ENCODE measurements around the gene RFX2. TPM values are rescaled to one million over a fixed set of nuclear protein-coding genes. Genes with fewer than 3 reads are reported as not detected.

Gene RFX2
- total RNA-seq, 1 experiment from 2014 or later = 10.5 TPM

DNA sequence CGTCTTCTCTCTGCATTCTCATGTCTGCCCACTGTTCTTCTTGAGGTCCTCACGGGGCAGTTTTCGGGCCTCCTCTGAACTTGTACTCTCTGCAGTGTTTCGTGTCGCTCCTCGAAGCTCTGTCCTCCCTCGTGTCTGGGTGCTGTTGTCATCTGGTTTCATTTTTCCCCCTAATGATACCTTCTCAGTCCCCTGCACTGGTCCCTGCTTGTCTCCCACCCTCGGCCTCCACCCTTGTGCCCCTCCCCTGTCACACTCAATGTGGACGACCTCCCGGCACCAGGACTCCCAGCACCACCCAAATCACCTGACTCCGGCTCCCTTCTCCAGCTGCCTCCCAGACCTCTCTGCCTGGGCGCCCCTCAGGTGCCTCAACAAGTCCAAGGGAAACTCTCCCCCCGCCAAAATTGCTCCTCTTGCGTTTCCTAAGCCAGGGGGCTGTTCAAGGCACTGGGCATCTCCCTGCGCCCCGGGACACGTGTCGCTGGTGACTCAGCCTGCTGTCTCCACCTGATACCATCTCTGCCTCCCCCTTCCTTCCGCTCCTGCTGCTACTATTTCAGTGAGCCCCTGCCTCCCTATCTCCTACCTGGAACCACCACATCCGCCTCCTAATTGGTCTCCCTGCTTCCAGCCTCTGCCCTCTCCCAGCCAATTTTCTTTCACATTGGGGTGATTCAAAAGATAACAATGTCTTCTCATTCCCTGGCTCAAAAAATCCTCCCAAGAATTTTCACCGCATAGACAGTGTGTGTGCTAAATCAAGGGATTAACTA, 49.5 kb downstream of the RFX2 start:
- intact Hi-C loops (cut with micrococcal nuclease) = no loop called here
- Histone ChIP-seq H2AFZ (ENCODE audit: low read length) (no peak overlapping the region), H3K9me3 (ENCODE audit: low read length) (no peaks in the 10 kb centered on the region), H3K27ac (ENCODE audit: low read length) (no peak overlapping the region), H3K4me2 (ENCODE audit: low read length) (peak overlapping the region; percentile 27; the same call in 1 of the 2 replicates), H3K27me3 (ENCODE audit: low read length) (no peaks in the 10 kb centered on the region), H3K9ac (ENCODE audit: low read length) (no peak overlapping the region), H3K4me1 (ENCODE audit: insufficient read depth, low read length) (peaks cover 52% of the 10 kb centered on the region), H4K20me1 (ENCODE audit: low read length) (no peaks in the 10 kb centered on the region), H3K79me2 (ENCODE audit: low read length) (no peaks in the 10 kb centered on the region), H3K36me3 (ENCODE audit: low read depth, low read length) (no peaks in the 10 kb centered on the region), H3K9me2 (replicated peaks; ENCODE audit: low read length) (no peaks in the 10 kb centered on the region), H3K4me3 (ENCODE audit: low read length) (no peak overlapping the region), H3F3A (ENCODE audit: low read length, unreplicated experiment) (no peaks in the 10 kb centered on the region)
- DNase-seq = peak; percentile 59
- TF ChIP-seq, protein P1, sequence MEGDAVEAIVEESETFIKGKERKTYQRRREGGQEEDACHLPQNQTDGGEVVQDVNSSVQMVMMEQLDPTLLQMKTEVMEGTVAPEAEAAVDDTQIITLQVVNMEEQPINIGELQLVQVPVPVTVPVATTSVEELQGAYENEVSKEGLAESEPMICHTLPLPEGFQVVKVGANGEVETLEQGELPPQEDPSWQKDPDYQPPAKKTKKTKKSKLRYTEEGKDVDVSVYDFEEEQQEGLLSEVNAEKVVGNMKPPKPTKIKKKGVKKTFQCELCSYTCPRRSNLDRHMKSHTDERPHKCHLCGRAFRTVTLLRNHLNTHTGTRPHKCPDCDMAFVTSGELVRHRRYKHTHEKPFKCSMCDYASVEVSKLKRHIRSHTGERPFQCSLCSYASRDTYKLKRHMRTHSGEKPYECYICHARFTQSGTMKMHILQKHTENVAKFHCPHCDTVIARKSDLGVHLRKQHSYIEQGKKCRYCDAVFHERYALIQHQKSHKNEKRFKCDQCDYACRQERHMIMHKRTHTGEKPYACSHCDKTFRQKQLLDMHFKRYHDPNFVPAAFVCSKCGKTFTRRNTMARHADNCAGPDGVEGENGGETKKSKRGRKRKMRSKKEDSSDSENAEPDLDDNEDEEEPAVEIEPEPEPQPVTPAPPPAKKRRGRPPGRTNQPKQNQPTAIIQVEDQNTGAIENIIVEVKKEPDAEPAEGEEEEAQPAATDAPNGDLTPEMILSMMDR (conservative IDR thresholded peaks at IDR 0.05; ENCODE audit: low read depth, low read length) = no peak
- TF ChIP-seq EZH2 (IDR thresholded peaks at IDR 0.05; ENCODE audit: low read length, unreplicated experiment) (no peak), EZH2phosphoT487 (IDR thresholded peaks at IDR 0.05; ENCODE audit: borderline replicate concordance, low read length) (no peak)
- ChIA-PET CTCF (no interaction called here), POLR2A (ENCODE audit: unreplicated experiment) (no interaction called here)
- no TSS peak for BruUV-seq (replicated peaks)
- no peak for ATAC-seq

DNA sequence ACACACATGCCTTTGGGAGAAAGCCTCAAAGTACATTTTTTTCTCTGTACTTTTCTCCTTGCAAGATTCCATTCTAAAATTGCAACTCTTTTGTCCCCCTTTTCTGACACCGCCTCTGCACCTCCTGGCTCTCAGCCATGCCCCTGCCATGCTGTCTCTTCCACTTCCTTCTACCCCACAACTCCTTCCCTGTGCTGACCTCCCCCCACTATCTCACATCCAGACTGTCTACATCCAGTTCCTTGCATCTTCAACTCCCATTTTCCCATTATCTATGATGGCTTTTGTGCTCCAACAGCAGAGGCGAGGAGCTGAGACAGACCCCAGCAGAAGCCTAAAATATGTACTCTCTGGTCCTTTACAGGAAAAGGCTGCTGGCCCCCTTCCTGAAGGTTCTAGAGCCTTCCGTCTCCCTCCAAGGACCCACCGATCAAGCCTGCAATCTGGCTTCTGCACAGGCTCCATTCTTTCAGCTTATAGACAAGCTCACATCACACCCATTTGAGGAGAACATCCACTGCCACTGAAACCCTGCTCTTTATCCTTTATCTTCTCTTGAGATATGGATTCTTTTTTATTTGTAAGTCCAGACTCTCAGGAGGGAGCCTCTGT, 50.2 kb downstream of the RFX2 start:
- DNase-seq (no peak), ATAC-seq (no peak)
- Histone ChIP-seq H3K9me2 (replicated peaks; ENCODE audit: low read length) (no peaks in the 10 kb centered on the region), H3K4me2 (ENCODE audit: low read length) (no peak overlapping the region), H3K9me3 (ENCODE audit: low read length) (no peaks in the 10 kb centered on the region), H2AFZ (ENCODE audit: low read length) (no peak overlapping the region), H3K27ac (ENCODE audit: low read length) (no peak overlapping the region), H3K9ac (ENCODE audit: low read length) (no peak overlapping the region), H3K79me2 (ENCODE audit: low read length) (no peaks in the 10 kb centered on the region), H4K20me1 (ENCODE audit: low read length) (no peaks in the 10 kb centered on the region), H3K27me3 (ENCODE audit: low read length) (no peaks in the 10 kb centered on the region), H3K36me3 (ENCODE audit: low read depth, low read length) (no peaks in the 10 kb centered on the region), H3K4me3 (ENCODE audit: low read length) (no peak overlapping the region), H3K4me1 (ENCODE audit: insufficient read depth, low read length) (peaks cover 45% of the 10 kb centered on the region), H3F3A (ENCODE audit: low read length, unreplicated experiment) (no peaks in the 10 kb centered on the region)
- POLR2A ChIA-PET (ENCODE audit: unreplicated experiment) = no interaction called here
- CTCF ChIA-PET = no interaction called here
- intact Hi-C loops (cut with micrococcal nuclease) = no loop called here
- TF ChIP-seq EZH2phosphoT487 (IDR thresholded peaks at IDR 0.05; ENCODE audit: borderline replicate concordance, low read length) (no peak), EZH2 (IDR thresholded peaks at IDR 0.05; ENCODE audit: low read length, unreplicated experiment) (no peak)
- TF ChIP-seq, protein P1 (conservative IDR thresholded peaks at IDR 0.05; ENCODE audit: low read depth, low read length) = no peak
- BruUV-seq (replicated peaks) = no TSS peak

DNA sequence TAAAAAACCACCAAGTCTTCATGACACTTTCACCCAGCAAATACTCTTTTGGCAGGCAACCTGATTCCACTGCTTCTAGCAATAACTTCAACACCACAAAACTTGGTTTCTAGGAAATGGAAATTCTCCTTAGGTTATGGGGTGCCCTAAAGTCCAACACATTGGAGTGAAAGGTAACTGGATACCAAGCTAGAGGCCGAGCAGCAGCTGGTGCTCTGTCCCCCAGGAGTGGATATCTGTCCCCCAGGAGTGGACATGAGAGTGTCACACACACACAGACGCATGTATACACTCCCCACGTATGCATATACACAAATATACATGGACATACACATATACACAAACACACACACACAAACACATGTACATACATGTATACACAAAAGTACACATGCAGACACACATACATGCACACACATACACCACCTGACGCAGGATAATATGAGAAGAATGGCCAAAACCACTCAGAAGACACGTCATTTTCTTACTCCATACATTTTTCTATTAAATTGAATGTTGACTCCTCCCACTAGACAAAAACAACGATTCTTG, 50.8 kb downstream of the RFX2 start:
- intact Hi-C loops (cut with micrococcal nuclease) = no loop called here
- no peak for DNase-seq
- H3K9ac ChIP-seq (ENCODE audit: low read length) = no peak overlapping the region
- H2AFZ ChIP-seq (ENCODE audit: low read length) = no peak overlapping the region
- POLR2A ChIA-PET (ENCODE audit: unreplicated experiment) = no interaction called here
- CTCF ChIA-PET = no interaction called here
- no peaks in the 10 kb centered on the region for H3K36me3 ChIP-seq (ENCODE audit: low read depth, low read length)
- H3K79me2 ChIP-seq (ENCODE audit: low read length) = no peaks in the 10 kb centered on the region
- H3K9me2 ChIP-seq (replicated peaks; ENCODE audit: low read length) = no peaks in the 10 kb centered on the region
- no peak overlapping the region for H3K27ac ChIP-seq (ENCODE audit: low read length)
- ATAC-seq = no peak
- H3F3A ChIP-seq (ENCODE audit: low read length, unreplicated experiment) = no peaks in the 10 kb centered on the region
- no peaks in the 10 kb centered on the region for H3K9me3 ChIP-seq (ENCODE audit: low read length)
- H3K27me3 ChIP-seq (ENCODE audit: low read length) = no peaks in the 10 kb centered on the region
- TF ChIP-seq EZH2phosphoT487 (IDR thresholded peaks at IDR 0.05; ENCODE audit: borderline replicate concordance, low read length) = no peak
- TF ChIP-seq, protein P1 (conservative IDR thresholded peaks at IDR 0.05; ENCODE audit: low read depth, low read length) = no peak
- TF ChIP-seq EZH2 (IDR thresholded peaks at IDR 0.05; ENCODE audit: low read length, unreplicated experiment) = no peak
- BruUV-seq (replicated peaks) = no TSS peak
- H3K4me3 ChIP-seq (ENCODE audit: low read length) = no peak overlapping the region
- H3K4me2 ChIP-seq (ENCODE audit: low read length) = no peak overlapping the region
- no peaks in the 10 kb centered on the region for H4K20me1 ChIP-seq (ENCODE audit: low read length)
- peaks cover 39% of the 10 kb centered on the region for H3K4me1 ChIP-seq (ENCODE audit: insufficient read depth, low read length)

All from PC-3 (cell line).